HG03342 (cell line): Measurements from ENCODE around the gene RAB13.
A peak's percentile ranks its signal among the peaks of the same experiment; 100 is the strongest.
"Not testable (repeated sequence)": the region's sequence is repeated elsewhere in the genome, so short reads cannot be mapped to it uniquely, and the experiment has no call there.

Source experiments
- ATAC-seq: cut with Tn5 transposase; IDR thresholded peaks from one replicate; pipeline ENCODE4 v1.9.1; 2021; ENCODE audit warnings: mild to moderate bottlenecking, moderate library complexity; ENCODE audit not compliant: unreplicated experiment

The RAB13 gene

DNA sequence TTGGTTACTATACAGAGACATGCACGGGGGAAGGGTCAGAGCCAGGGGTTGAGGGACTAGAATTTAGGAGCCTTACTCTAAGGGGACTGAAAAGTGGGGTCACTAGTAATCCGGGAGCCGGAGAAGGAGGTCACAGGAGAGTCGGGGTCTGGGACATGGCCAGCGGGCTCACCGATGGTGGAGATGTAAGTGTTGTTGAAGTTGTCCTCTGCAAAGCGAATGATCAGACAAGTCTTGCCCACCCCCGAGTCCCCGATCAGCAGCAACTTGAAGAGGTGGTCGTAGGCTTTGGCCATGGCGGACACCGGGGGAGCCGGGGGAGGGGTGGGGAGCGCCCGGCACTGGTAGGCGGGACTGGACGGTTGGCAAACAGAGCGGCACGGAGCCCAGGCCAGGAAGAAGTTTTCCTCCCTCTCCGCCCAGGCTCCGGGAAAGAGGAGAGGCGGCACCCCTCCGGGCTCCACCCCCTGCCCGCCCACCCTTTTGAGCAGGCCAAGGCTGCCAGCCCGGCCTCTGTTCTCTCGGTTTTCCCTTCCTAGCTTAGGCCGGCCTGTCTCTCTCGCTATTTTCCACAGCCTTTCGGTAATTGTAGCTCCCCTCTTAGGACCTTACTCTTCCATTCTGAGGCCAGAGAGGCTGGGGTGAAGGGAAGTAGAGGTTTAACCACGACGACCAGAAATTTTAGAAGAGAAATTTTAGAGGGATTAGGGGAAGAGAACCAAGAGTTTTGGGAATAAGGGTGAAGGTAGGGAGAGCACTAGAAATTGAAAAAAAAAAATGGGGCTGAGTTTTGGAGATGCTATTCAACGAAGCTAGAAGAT is at the start of gene RAB13:
TSS of gene RAB13 (minus strand) at position 399 of the 821 bp plus-strand sequence. CDS start at position 296, 103 bp downstream.
- no peak for ATAC-seq

GRCh38 chr1:154033697-154034096 is 47.6 kb upstream of the RAB13 start:
- not testable (repeated sequence) for ATAC-seq

GRCh38 chr1:154019940-154020339 is 33.8 kb upstream of the RAB13 start:
- no peak for ATAC-seq

- no peak for ATAC-seq
These were observed 33.1 kb upstream of the RAB13 start for GRCh38 chr1:154019269-154019668.

GRCh38 chr1:154014154-154014907 is 28.2 kb upstream of the RAB13 start:
- ATAC-seq, result no peak

DNA sequence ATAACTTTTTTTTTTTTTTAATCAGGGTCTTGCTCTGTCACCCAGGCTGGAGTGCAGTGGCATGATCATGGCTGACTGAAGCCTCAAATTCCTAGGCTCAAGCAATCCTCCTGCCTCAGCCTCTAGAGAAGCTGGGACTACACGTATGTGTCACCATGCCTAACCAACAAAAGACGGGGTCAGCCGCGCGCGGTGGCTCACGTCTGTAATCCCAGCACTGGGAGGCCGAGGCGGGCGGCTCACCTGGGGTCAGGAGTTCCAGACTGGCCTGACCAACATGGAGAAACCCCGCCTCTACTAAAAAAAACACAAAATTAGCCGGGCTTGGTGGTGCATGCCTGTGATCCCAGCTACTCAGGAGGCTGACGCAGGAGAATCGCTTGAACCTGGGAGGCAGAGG is 26.4 kb upstream of the RAB13 start:
- not testable (repeated sequence) for ATAC-seq

GRCh38 chr1:154012129-154012528 is 26.0 kb upstream of the RAB13 start:
- no peak for ATAC-seq

DNA sequence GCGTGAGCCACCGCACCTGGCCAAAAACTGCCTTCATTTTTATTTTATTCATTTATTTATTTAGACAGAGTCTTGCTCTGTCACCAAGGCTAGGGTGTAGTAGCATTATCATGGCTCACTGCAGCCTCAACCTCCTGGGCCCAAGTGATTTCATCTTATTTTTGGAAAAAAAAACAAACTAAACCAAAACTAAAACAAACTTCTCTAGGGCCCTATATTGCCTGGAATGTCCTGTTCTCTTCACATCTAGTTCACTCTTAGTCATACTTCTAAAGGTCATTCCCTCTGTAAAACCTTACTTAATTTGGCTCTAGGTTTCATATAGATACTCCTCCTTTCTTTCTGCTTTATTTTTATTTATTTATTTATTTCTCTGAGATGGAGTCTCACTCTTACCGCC is 20.0 kb upstream of the RAB13 start:
- no peak for ATAC-seq

GRCh38 chr1:154000420-154000819 is 14.3 kb upstream of the RAB13 start:
- no peak for ATAC-seq

- ATAC-seq, result not testable (repeated sequence)
These were observed 10.7 kb upstream of the RAB13 start for GRCh38 chr1:153996882-153997281.

GRCh38 chr1:153995640-153996039 is 9.5 kb upstream of the RAB13 start:
- ATAC-seq, result no peak

DNA sequence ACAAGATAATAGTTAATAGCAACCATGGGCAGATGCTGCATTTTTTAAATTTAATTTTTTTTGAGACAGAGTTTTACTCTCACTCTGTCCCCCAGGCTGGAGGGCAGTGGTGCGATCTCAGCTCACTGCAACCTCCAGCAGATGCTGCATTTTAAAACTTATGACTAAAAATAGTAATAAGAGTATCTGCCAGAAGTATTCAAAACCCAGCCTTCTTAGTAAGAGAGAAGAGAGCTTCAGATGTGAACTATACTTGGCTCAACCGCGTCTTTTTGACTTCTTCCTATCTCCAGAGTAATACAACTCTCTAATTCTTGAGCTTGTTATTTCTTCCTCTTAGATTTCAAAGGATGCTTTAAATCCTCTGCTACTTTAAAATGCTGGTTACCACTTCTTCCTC is 9.1 kb upstream of the RAB13 start:
- no peak for ATAC-seq

DNA sequence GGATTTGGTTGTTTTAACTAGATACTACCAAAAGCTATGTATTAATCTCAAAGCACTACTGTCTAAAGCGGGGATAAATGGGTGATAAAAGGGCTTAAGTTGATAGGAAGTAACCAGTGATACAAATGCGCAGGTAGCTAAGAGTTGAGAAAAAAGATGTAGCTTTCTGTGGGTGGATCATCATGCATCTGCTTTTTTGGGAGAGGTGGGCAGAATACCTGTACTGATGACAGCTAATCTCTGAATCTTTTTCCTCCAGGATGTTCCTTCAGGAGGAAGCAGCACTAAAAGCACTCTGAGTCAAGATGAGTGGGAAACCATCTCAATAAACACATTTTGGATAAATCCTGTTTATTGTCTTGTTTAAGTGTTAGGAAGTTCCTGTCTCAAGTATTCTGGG is 5.7 kb upstream of the RAB13 start:
- no peak for ATAC-seq

DNA sequence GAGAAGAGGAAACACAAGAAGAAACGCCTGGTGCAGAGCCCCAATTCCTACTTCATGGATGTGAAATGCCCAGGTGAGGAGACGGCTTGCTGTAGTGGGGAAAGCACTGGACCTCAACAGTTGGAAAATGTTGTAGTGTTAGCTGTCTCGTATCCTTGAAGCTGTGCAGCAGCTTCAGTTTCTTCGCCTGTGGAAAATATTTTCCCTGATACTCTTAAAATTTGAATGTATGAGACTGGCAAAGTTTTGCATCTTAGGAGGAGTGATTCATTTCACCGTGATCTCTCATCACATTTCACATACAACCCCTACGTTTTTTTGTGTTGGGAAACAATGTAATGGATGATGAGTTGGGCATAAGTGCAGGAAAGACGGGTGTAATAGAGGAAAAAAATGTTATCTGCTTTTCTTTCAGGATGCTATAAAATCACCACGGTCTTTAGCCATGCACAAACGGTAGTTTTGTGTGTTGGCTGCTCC is 5.1 kb upstream of the RAB13 start:
- ATAC-seq, result no peak

DNA sequence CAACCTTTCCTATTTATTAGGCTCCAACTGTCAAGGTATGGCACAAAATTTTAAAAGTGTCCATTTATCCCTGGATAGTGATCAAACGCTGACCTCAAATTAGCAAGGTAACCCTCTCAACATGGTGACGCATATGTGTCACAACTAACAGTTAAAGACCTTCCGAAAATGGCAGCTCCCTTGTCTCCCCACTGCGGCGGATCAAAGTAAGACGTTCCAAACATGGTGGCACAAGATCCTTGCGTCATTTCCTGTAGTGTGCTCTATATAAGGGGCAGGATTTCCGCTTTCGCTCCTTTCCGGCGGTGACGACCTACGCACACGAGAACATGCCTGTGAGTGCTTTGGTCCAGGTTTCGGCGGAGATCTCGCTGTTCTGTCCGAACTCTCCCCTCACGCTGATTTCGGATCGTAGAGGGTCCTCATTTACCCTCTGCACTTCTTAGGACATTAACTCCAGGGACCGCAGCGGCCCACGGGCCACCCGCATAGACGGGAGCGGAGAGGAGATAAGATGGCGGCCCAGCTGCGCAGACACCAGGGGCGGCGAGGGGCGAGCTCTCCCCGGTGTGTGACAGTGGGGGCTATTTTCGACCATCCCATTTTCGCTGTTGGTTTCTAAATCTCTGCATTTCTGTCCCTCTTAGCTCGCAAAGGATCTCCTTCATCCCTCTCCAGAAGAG is 4.5 kb upstream of the RAB13 start, which contains the start of gene RPS27:
TSS of gene RPS27 (plus strand) at position 295 of the 683 bp plus-strand sequence. CDS start at position 330, 35 bp downstream.
- peak; percentile 73 for ATAC-seq

DNA sequence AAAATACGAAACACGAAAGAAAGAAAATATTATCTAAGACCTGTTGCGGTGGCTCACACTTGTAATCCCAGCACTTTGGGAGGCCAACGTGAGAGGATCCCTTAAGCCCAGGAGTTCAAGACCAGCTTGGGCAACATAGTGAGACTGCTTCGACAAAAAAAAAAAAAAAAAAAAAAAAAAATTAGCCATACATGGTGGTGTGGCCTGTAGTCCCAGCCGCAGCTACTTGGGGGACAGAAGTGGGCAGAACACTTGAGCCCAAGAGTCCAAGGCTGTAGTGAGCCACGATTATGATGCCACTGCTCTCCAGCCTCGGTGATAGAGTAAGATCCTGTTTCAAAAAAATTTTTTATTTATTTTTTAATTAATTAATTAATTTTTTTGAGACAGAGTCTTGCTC is 1.5 kb upstream of the RAB13 start:
- no peak for ATAC-seq

GRCh38 chr1:153985341-153985912 is 712 bp downstream of the RAB13 start:
- ATAC-seq, result no peak

DNA sequence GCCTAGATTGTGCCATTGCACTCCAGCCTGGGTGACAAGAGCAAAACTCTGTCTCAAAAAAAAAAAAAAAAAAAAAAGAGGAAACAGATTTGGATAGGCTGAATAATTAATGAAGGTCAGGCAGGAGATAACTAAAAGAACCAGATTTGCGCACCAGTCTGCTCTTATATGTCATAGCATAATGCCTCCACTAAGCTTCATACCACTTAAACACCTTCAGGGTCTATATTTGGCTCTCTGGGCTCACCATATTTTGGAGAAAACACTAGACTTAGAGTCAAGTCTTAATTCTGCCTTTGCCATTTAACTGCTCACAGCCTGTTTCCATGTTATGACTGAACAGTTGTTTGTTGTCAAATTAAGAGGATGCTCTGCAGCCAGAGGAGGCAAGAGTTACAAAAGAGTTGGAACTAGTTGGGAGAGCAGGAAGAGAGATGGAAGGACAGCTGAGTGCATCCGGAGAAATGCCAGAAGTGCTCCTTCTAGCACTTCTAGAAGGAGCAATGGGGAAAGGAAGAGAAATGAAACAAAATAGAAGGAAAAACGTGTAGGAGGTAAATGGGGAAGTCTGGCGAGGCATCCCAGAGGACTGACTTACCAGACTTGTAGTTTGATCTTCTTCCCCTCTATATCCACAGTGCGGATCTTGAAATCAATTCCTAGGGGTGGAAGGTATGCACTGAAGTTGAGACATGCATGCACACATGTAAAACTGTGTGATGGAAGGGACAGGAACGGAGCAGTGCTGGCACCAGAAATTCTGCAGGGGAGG is 1.8 kb downstream of the RAB13 start:
- no peak for ATAC-seq

- not testable (repeated sequence) for ATAC-seq
These were observed 4.4 kb downstream of the RAB13 start for GRCh38 chr1:153981735-153982134.

- ATAC-seq, result not testable (repeated sequence)
These were observed 7.0 kb downstream of the RAB13 start for GRCh38 chr1:153979091-153979490.
